Femur (tissue), 1 donor: ENCODE measurements around the gene KRTAP19-4.
"Not testable (repeated sequence)": the region's sequence is repeated elsewhere in the genome, so short reads cannot be mapped to it uniquely, and the experiment has no call there.

Experiments
- DNase-seq: peaks from one replicate; pipeline ENCODE4 v3.0.0-alpha.2; 2017

KRTAP19-4 gene

GRCh38 chr21:30497065-30497464 lies at the start of gene KRTAP19-4:
TSS of gene KRTAP19-4 (minus strand) at chr21:30497165. CDS start at chr21:30497110, 55 bp downstream.
- no peak for DNase-seq

GRCh38 chr21:30541764-30542163 lies 44.8 kb upstream of the KRTAP19-4 start, which contains the start of gene KRTAP19-6:
TSS of gene KRTAP19-6 (minus strand) at chr21:30541864. CDS start at chr21:30541833, 31 bp downstream.
- no peak for DNase-seq

- DNase-seq = no peak
Measured at GRCh38 chr21:30518876-30519275, 21.9 kb upstream of the KRTAP19-4 start.

GRCh38 chr21:30515681-30516080 lies 18.7 kb upstream of the KRTAP19-4 start:
- no peak for DNase-seq

GRCh38 chr21:30505621-30506205 lies 8.7 kb upstream of the KRTAP19-4 start:
- DNase-seq = not testable (repeated sequence)

- no peak for DNase-seq
Measured at GRCh38 chr21:30502041-30502440, 5.1 kb upstream of the KRTAP19-4 start, which contains the start of gene KRTAP19-5. TSS of gene KRTAP19-5 (minus strand) at chr21:30502141. CDS start at chr21:30502090, 51 bp downstream.

- DNase-seq = no peak
Measured at GRCh38 chr21:30491963-30492428, 5.0 kb downstream of the KRTAP19-4 start, which contains the start of gene KRTAP19-3. TSS of gene KRTAP19-3 (minus strand) at chr21:30492013. CDS start at chr21:30491957, 56 bp downstream.

GRCh38 chr21:30487336-30487735 lies 9.6 kb downstream of the KRTAP19-4 start, which contains the start of gene KRTAP19-2:
TSS of gene KRTAP19-2 (minus strand) at chr21:30487436. CDS start at chr21:30487348, 88 bp downstream.
- no peak for DNase-seq

- DNase-seq = no peak
Measured at GRCh38 chr21:30486180-30486579, 10.8 kb downstream of the KRTAP19-4 start.

- DNase-seq = no peak
Measured at GRCh38 chr21:30482130-30482529, 14.8 kb downstream of the KRTAP19-4 start.

GRCh38 chr21:30480145-30480544 lies 16.8 kb downstream of the KRTAP19-4 start, which contains the start of gene KRTAP19-1:
TSS of gene KRTAP19-1 (minus strand) at chr21:30480367. CDS start at chr21:30480317, 50 bp downstream.
- DNase-seq = no peak

- DNase-seq = no peak
Measured at GRCh38 chr21:30479259-30479658, 17.7 kb downstream of the KRTAP19-4 start.

GRCh38 chr21:30478004-30478403 lies 19.0 kb downstream of the KRTAP19-4 start:
- no peak for DNase-seq

GRCh38 chr21:30468900-30469714 lies 27.9 kb downstream of the KRTAP19-4 start:
- DNase-seq = no peak

- no peak for DNase-seq
Measured at GRCh38 chr21:30463713-30464112, 33.3 kb downstream of the KRTAP19-4 start.

GRCh38 chr21:30448514-30448913 lies 48.5 kb downstream of the KRTAP19-4 start:
- DNase-seq = no peak

GRCh38 chr21:30447056-30447455 lies 49.9 kb downstream of the KRTAP19-4 start:
- DNase-seq = no peak
